Loucy (cell line): Measurements from ENCODE around the gene DMRTC2.

Experiments
- EZH2phosphoT487 ChIP-seq: fragments of 200-600 bp; IDR thresholded peaks from 2 replicates; pipeline ENCODE4 v1.6.1; 2018; ENCODE audit warnings: antibody characterized with exemption, mild to moderate bottlenecking, moderate library complexity, borderline replicate concordance
- TF ChIP-seq, protein P1 (sequence below): fragments of 200-600 bp; sonication (generic); conservative IDR thresholded peaks from 2 replicates; pipeline ENCODE4 v1.5.1; 2014; ENCODE audit warnings: mild to moderate bottlenecking, antibody characterized with exemption, low read length

DNA sequence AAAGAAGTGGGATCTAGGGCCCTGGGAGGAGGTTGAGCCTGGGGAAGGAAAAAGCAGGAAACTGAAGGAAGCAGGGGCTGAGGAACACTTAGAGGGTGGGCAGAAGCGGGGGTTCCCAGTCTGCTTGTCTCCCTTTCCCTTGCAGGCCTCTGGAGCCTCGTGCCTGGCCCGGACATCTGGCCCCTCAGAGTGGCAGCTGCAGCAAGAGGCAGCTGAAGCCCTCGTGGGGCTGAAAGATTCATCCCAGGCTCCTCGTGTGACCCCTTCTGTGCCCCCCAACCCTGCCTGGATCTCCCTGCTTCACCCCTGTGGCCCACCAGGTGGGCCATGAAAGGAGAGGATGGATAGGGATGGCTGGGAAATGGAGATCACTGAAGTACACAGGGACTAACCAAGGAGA, 5.5 kb downstream of the DMRTC2 start:
- TF ChIP-seq, protein P1, sequence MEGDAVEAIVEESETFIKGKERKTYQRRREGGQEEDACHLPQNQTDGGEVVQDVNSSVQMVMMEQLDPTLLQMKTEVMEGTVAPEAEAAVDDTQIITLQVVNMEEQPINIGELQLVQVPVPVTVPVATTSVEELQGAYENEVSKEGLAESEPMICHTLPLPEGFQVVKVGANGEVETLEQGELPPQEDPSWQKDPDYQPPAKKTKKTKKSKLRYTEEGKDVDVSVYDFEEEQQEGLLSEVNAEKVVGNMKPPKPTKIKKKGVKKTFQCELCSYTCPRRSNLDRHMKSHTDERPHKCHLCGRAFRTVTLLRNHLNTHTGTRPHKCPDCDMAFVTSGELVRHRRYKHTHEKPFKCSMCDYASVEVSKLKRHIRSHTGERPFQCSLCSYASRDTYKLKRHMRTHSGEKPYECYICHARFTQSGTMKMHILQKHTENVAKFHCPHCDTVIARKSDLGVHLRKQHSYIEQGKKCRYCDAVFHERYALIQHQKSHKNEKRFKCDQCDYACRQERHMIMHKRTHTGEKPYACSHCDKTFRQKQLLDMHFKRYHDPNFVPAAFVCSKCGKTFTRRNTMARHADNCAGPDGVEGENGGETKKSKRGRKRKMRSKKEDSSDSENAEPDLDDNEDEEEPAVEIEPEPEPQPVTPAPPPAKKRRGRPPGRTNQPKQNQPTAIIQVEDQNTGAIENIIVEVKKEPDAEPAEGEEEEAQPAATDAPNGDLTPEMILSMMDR = no peak
- no peak for TF ChIP-seq EZH2phosphoT487
